ENCODE measurements around the gene ARPC5.

ARPC5 gene

GRCh38 chr1:183607322-183607980 lies 28.1 kb downstream of the ARPC5 start:
- peaks cover 27% of the 10 kb centered on the region for H3K4me1 ChIP-seq (ENCODE audit: insufficient read depth, poor library complexity, severe bottlenecking)
- DNase-seq (ENCODE audit: low spot score), result no peak
- H3K27me3 ChIP-seq (ENCODE audit: insufficient read depth, poor library complexity, severe bottlenecking), result no peaks in the 10 kb centered on the region
- no peak for TF ChIP-seq CTCF (IDR thresholded peaks at IDR 0.05; ENCODE audit: poor library complexity, severe bottlenecking)
- no peaks in the 10 kb centered on the region for H3K36me3 ChIP-seq (ENCODE audit: low read depth)
- no peak overlapping the region for H3K4me3 ChIP-seq (ENCODE audit: severe bottlenecking)
- no peaks in the 10 kb centered on the region for H3K9me3 ChIP-seq (ENCODE audit: severe bottlenecking)
- H3K27ac ChIP-seq (ENCODE audit: poor library complexity, severe bottlenecking), result peak overlapping the region; percentile 73
- ATAC-seq (ENCODE audit: low read depth), result no peak

GRCh38 chr1:183605904-183606303 lies 29.7 kb downstream of the ARPC5 start:
- ATAC-seq (ENCODE audit: low read depth) (no peak), DNase-seq (ENCODE audit: low spot score) (no peak)
- Histone ChIP-seq H3K27ac (ENCODE audit: poor library complexity, severe bottlenecking) (no peak overlapping the region), H3K9me3 (ENCODE audit: severe bottlenecking) (no peaks in the 10 kb centered on the region), H3K4me1 (ENCODE audit: insufficient read depth, poor library complexity, severe bottlenecking) (peaks cover 27% of the 10 kb centered on the region), H3K27me3 (ENCODE audit: insufficient read depth, poor library complexity, severe bottlenecking) (no peaks in the 10 kb centered on the region), H3K4me3 (ENCODE audit: severe bottlenecking) (no peak overlapping the region), H3K36me3 (ENCODE audit: low read depth) (no peaks in the 10 kb centered on the region)
- TF ChIP-seq CTCF (IDR thresholded peaks at IDR 0.05; ENCODE audit: poor library complexity, severe bottlenecking), result no peak

GRCh38 chr1:183604815-183605214 lies 30.8 kb downstream of the ARPC5 start:
- Histone ChIP-seq H3K27ac (ENCODE audit: poor library complexity, severe bottlenecking) (no peak overlapping the region), H3K27me3 (ENCODE audit: insufficient read depth, poor library complexity, severe bottlenecking) (no peaks in the 10 kb centered on the region), H3K9me3 (ENCODE audit: severe bottlenecking) (no peaks in the 10 kb centered on the region), H3K4me1 (ENCODE audit: insufficient read depth, poor library complexity, severe bottlenecking) (peaks cover 28% of the 10 kb centered on the region), H3K4me3 (ENCODE audit: severe bottlenecking) (no peak overlapping the region), H3K36me3 (ENCODE audit: low read depth) (no peaks in the 10 kb centered on the region)
- ATAC-seq (ENCODE audit: low read depth) (no peak), DNase-seq (ENCODE audit: low spot score) (no peak)
- no peak for TF ChIP-seq CTCF (IDR thresholded peaks at IDR 0.05; ENCODE audit: poor library complexity, severe bottlenecking)

- ATAC-seq (ENCODE audit: low read depth), result no peak
- TF ChIP-seq CTCF (IDR thresholded peaks at IDR 0.05; ENCODE audit: poor library complexity, severe bottlenecking), result no peak
Measured at GRCh38 chr1:183604038-183604808, 31.4 kb downstream of the ARPC5 start.

GRCh38 chr1:183602510-183602909 lies 33.1 kb downstream of the ARPC5 start:
- H3K4me3 ChIP-seq (ENCODE audit: severe bottlenecking), result no peak overlapping the region
- no peaks in the 10 kb centered on the region for H3K36me3 ChIP-seq (ENCODE audit: low read depth)
- no peak for ATAC-seq (ENCODE audit: low read depth)
- no peaks in the 10 kb centered on the region for H3K9me3 ChIP-seq (ENCODE audit: severe bottlenecking)
- H3K27ac ChIP-seq (ENCODE audit: poor library complexity, severe bottlenecking), result no peak overlapping the region
- DNase-seq (ENCODE audit: low spot score), result no peak
- TF ChIP-seq CTCF (IDR thresholded peaks at IDR 0.05; ENCODE audit: poor library complexity, severe bottlenecking), result no peak
- H3K4me1 ChIP-seq (ENCODE audit: insufficient read depth, poor library complexity, severe bottlenecking), result peaks cover 6% of the 10 kb centered on the region
- H3K27me3 ChIP-seq (ENCODE audit: insufficient read depth, poor library complexity, severe bottlenecking), result no peaks in the 10 kb centered on the region

More at GRCh38 chr1:183604038-183604808, 31.4 kb downstream of the ARPC5 start:
- H3K9me3 ChIP-seq (ENCODE audit: severe bottlenecking), result no peaks in the 10 kb centered on the region
- no peak overlapping the region for H3K4me3 ChIP-seq (ENCODE audit: severe bottlenecking)
- peaks cover 23% of the 10 kb centered on the region for H3K4me1 ChIP-seq (ENCODE audit: insufficient read depth, poor library complexity, severe bottlenecking)
- no peaks in the 10 kb centered on the region for H3K36me3 ChIP-seq (ENCODE audit: low read depth)
- H3K27me3 ChIP-seq (ENCODE audit: insufficient read depth, poor library complexity, severe bottlenecking), result no peaks in the 10 kb centered on the region
- DNase-seq (ENCODE audit: low spot score), result no peak
- no peak overlapping the region for H3K27ac ChIP-seq (ENCODE audit: poor library complexity, severe bottlenecking)

All from RWPE2 (cell line).